Measurements from ENCODE around the gene CAPZA2. TPM values are rescaled to one million over a fixed set of nuclear protein-coding genes. Genes with fewer than 3 reads are reported as not detected.

The CAPZA2 gene
- total RNA-seq, 1 donor from 2014 or later = 118 TPM

DNA sequence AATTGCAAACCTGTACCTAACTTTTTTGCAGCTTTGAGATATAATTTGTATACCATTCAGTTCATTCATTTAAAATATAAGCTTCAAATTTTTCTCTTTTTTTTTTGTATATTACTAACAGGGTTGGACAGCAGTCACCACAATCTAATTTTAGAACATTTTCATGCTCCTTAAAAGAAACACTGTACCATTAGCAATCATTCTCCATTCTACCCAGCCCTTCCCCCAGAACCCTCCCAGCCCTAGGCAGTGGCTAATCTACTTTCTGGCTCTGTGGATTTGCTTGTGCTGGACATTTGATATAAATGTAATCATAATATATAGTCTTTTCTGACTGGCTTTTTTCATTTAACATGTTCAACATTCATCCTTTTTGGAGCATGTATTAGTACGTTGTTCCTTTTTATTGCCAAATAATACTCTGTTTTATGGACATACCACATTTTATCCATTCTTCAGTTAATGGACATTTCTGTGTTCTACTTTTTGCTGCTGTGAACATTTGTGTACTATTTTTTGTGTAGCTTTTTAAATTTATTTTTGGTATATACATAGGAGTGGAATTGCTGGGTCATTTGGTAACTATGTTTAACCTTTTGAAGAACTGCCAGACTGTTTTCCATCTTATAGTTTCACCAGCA is 50.0 kb downstream of the CAPZA2 start:
- intact Hi-C loops (cut with micrococcal nuclease) = no loop called here

DNA sequence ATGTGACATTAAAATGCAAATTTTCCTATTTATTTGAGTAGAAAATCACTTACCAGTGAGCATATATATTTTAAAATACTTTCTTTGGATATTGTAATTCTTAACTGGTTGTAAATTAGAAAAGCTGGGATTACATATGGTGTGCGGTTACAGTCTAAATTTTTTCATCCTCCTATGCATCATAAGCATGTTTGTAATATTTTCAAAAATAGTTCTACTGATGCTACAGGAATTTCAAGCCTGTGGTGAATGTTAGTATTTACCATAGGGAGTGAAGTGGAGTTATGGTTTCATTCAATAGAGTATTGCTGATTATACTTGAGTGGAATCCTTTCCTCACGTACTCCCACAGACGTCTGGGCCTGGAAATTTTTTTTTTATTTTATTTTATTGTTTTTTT is 56.3 kb downstream of the CAPZA2 start:
- intact Hi-C loops (cut with micrococcal nuclease) = no loop called here

DNA sequence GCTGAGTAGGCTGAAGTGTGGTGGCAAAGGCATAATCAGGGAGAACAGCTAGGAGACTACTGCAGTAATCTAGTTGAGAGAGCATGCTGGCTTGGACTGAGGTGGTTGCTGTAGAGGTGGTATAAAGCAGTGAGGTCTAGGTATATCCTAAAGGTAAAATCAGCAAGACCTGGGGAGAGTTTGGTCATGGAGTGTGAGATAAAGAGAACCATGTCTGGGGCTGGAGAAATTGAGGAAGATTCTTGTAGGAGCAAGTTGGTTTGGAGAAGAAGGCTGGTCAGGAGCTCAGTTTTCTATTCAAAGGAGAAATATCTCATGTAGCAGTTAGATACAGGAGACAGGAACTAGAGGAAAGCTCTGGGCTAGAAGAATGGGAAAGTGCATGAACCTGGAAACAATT is 58.0 kb downstream of the CAPZA2 start:
- intact Hi-C loops (cut with micrococcal nuclease) = no loop called here

DNA sequence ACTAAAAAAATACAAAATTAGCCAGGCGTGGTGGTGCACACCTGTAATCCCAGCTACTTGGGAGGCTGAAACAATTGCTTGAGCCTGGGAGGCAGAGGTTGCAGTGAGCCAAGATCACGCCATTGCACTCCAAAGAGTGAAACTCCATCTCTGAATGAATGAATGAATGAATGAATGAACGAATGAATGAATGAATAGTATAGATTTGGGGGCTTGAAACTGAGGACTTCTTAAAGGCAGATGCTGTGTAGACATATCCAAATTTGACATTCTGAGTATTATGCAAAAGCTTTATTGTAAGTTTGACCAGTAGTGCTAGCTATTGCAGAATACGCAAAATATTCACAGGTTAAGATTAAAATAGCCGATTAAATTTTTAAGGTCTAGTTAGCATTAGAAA is 60.2 kb downstream of the CAPZA2 start:
- intact Hi-C loops (cut with micrococcal nuclease) = no loop called here

DNA sequence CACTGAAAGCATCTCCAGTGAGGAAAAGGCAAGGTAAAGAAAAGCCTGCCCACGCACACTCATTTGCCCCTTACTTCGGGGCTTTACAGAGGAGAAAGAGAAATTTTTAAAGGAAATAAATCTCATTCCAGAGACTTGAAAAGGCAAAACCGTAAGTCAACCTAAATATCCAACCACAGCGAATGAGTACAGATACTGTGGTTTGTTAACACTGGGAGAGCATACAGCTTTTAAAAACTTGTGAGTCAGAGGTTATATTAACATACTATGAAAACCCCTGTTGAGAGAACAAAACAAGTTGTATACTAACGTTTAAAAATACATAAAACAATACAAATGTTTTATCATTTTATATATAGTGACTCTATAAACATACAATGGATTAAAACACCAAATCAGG is 62.4 kb downstream of the CAPZA2 start:
- intact Hi-C loops (cut with micrococcal nuclease) = no loop called here

DNA sequence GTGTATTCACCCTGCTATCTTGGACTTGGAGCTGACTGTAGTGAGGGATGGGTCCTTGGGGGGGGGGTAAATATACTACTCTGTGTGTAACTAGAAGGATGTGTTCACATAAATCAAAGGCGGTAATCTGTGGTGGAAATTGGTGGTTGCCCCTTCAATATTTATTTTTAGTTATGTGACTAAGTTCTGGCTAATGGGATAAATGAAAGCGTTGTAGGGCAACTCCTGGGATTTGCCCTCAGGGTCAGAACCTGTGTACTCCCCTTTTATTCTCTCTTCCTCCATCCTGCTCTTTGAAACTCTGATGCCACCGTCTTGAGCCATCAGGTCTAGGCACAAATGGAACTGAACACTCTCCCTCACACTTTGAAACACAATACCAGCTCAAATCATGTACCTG is 66.6 kb downstream of the CAPZA2 start:
- intact Hi-C loops (cut with micrococcal nuclease) = no loop called here

DNA sequence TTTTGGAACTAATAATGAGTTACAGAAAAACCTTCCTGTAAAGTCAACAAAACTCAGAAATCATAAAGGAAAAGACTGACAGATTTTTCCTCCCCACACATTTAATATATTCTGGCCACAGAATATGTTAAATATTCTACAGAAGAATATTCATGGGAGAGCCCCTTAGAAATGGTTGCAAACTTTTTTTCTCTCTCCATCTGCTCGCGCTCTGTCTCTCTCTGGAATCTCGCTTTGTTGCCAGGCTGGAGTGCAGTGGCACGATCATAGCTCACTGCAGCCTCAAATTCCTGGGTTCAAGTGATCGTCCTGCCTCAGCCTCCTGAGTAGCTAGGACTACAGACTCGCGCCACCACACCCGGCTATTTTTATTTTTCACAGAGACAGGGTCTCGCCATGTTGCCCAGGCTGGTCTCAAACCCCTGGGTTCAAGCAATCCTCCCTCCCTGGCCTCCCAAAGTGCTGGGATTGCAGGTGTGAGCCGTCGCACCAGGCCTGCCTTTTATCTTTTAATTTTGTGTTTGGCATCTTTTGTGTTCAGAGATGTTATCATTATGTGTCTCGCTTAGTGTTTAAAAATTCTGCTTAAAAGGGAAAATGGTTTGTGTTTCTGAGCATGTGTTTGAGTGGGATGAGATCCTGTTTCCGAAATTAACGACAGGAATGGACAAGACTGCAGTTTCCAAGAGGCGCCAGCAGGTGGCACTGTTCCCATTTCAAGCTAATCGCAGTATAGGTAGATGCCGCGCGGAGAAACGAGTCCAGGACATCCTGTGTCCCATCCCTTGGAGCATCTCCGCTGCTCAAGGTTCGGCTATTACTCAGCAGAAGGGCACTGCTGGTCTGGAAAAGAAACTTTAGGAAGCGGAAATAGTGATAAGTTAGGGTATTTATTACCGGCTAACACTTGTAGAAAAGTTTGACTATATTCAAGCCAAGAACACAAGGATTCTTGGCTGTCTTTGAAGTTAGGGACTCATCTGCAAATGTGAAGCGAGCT is 67.8 kb downstream of the CAPZA2 start:
- intact Hi-C loops (cut with micrococcal nuclease) = loop anchor here (1.0 to 10.0 kb wide), 7 partner anchors 23 to 785 kb away; partner anchors contain the start of genes CAPZA2 and ST7

DNA sequence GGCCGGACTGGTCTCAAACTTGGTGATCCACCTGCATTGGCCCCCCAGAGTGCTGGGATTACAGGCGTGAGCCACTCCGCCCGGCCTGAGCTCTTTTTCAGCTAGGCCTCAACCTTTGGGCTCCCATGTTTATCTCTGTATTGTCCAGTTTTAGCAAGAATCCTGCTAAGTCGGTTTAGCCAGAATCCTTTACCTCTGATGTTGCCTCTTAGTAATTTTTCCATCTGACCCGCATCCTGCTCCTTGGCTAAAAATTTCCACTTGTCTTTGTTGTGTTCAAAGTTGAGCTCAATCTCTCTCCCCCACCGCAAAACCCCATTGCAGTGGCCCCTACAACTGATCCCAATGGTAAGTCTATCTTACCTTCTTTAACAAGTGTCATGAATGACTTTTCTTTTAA is 70.2 kb downstream of the CAPZA2 start:
- intact Hi-C loops (cut with micrococcal nuclease) = loop anchor here (10.0 kb wide), 1 partner anchor 782 kb away; no protein-coding TSS in a partner anchor

DNA sequence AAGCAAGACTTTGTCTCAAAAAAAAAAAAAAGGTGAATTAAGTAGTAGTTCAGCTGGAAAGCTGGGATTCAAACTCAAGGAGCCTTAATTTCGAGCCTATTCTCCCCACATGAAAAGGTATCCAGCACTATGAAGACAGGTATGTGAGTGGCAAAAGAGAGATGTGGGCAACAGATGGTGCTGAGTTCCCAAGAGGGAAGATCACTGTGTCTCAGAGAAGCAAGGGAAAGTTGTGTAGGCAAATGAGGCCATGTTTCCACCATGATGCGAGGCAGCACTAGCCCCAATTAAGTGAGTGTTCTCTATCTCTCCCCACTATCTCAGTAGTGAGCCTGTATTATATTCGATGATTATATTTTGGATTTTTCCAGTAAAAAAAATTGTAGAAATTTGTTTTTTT is 71.1 kb downstream of the CAPZA2 start:
- intact Hi-C loops (cut with micrococcal nuclease) = loop anchor here (10.0 kb wide), 1 partner anchor 781 kb away; no protein-coding TSS in a partner anchor

DNA sequence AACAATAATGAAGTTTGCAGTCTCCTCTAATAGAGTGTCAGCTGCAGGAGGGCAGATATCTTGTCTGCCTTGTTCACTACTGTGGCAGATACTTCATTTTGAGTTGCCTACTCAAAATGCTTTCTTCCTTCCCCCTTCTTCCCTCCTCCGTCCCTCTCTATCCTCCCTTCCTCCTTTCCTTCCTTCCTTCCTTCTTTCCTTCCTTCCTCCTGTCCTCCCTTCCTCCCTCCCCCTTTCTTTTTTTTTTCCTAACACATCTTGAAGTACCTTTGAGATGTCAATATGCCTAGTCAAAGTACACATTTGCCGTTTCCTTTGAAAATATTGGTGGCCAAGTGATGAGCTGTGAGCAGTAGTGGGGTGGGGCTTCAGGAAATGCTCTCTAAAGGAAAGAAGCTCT is 72.2 kb downstream of the CAPZA2 start:
- intact Hi-C loops (cut with micrococcal nuclease) = loop anchor here (10.0 kb wide), 1 partner anchor 780 kb away; no protein-coding TSS in a partner anchor

DNA sequence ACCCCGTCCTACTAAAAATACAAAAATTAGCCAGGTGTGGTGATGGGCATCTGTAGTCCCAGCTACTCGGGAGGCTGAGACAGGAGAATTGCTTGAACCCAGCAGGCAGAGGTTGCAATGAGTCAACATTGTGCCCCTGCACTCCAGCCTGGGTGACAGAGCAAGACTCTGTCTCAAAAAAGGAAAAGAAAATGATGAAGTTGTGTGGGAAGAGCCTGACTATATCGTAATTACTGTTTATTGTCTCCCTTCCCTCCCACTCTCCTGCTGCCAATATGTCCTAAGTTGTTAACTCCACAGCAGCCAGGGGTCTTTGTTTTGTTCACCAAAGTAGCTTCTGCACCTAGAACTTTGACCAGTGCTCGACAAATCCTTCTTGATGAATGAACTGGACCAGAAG is 74.5 kb downstream of the CAPZA2 start:
- intact Hi-C loops (cut with micrococcal nuclease) = loop anchor here (10.0 kb wide), 1 partner anchor 778 kb away; no protein-coding TSS in a partner anchor

DNA sequence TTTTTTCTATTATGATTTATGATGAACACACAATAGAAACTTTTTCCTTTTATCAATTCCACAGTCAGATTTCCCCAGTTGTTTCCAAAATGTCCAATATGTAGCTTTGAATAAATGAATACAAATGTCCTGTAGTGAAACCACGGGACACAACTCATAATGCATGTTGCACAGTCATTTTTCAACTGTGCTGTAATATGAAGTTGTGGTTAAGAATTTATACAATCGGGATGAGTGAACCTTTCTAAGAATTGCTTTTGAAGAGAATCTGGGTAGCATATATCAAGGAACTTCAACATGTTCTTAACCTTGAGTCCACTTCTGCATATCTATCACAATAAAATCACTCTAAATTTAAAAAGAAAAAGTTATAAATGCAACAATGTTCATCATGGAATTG is 76.3 kb downstream of the CAPZA2 start:
- intact Hi-C loops (cut with micrococcal nuclease) = loop anchor here (10.0 kb wide), 1 partner anchor 776 kb away; no protein-coding TSS in a partner anchor

DNA sequence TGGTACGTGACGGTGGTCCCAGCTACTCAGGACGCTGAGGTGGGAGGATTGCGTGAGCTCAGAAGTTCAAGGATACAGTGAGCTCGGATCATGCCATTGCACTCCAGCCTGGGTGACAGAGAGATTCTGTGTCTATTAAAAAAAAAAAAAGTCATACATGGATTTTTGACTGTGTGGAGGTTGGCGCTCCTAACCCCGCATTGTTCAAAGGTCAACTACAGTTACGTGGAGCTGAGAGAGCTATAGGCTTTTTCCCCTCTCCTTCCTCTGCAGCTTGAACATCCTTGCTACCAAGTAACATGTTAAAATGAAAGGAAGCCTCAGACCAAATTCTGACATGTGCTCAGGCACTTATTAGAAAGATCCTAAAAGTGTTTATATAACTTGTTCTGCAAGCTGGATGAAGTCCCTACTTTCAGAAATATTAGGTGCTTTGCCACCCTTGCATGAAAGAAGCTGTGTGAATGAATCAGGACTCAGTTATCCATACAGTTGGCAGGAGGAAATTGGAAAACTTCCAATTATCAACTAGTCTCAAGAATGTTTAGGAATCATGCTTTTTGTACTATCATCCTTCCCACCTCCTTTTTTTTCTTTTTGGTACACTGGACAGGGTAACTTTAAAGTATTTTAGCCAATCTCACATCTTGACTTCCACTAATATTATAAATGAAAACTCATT is 78.4 kb downstream of the CAPZA2 start:
- intact Hi-C loops (cut with micrococcal nuclease) = no loop called here

DNA sequence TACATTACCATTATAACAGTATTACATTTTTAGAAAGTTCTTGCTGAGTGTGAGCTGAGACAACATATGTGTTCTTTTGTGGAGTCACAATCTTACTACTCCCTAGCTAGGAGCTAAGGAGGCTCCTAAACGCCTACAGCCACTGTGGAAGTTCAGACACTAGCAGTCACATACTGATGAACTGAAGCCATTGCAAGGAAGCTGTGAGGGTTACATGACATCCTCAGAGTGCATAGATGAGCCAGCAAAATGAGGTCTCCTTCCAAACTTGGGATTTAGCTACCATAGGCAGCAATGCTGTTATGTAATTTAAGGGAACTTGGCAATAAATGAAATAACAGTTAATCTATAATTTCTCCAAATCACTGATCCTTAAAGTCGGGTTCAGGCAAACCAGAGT is 80.1 kb downstream of the CAPZA2 start:
- intact Hi-C loops (cut with micrococcal nuclease) = no loop called here

DNA sequence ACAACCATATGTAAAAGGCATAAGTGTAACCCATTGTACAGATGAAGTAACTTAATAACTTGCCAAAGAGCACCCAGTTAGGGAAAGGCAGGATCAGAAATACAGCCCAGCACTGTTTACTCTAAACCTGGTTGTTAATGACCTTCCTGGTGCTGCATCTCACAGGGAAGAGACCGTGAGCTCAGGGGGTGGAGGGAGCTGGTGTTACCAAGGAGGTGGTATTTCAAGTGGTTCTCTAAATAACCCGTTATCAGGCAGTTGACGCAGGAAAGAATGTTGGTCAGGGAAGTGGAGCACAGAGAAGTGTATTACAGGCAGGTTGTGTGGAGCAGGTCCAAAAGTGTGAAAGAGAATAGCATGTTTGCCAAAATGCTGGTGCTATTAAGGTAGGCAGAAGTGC is 86.5 kb downstream of the CAPZA2 start:
- intact Hi-C loops (cut with micrococcal nuclease) = no loop called here

DNA sequence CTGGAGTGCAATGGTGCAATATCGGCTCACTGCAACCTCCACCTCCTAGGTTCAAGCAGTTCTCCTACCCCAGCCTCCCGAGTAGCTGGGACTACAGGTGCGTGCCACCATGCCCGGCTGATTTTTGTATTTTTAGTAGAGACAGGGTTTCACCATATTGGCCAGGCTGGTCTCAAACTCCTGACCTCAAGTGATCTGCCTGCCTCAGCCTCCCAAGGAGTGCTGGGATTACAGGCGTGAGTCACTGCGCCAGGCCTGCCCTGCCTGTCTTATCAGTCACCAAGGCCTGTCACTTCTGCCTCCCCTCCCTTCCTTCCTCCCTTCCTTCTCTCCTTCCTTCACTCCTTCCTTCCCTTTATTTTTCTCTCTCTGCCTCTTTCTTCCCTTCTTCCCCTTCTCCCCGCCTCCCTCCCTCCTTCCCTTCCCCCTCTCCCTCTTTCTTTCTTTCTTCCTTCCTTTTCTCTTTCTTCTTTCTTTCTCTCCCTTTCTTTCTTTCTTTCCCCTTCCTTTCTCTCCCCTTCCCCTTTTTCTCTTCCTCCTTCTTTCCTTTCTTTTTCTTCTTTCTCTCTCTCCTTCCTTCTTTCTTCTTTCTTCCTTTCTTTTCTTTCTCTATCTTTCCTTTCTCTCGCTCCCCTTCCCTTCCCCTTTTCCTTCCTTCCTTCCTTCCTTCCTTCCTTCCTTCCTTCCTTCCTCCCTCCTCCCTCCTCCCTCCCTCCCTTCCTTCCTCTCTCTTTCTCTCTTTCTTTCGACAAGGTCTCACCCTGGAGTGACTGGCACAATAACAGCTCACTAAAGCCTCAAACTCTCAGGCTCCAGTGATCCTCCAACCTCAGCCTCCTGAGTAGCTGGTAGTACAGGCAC is 87.8 kb downstream of the CAPZA2 start:
- intact Hi-C loops (cut with micrococcal nuclease) = loop anchor here (5.0 kb wide), 1 partner anchor 738 kb away; the partner anchor contains the start of gene TES

DNA sequence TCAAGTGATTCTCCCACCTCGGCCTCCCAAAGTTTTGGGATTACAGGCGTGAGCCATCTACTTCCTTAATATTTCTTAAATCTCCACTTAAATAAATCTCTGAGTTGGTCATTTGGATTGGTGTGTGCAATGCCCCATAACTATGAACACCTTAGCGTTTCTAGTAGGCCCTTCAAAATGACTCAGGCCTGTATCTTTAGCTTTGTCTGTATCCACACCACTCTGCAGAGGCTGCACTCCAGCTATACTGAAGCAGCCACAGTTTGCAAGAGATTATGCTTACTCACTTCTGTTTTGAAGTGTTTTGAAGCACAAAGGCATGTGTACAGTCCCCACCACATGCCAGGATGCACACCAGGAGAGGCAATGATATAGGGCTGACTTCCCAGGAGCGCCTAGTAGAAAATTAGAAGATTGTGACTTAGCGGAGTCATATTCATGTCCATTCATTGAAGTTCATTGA is 88.5 kb downstream of the CAPZA2 start:
- intact Hi-C loops (cut with micrococcal nuclease) = loop anchor here (5.0 kb wide), 1 partner anchor 739 kb away; the partner anchor contains the start of gene TES

DNA sequence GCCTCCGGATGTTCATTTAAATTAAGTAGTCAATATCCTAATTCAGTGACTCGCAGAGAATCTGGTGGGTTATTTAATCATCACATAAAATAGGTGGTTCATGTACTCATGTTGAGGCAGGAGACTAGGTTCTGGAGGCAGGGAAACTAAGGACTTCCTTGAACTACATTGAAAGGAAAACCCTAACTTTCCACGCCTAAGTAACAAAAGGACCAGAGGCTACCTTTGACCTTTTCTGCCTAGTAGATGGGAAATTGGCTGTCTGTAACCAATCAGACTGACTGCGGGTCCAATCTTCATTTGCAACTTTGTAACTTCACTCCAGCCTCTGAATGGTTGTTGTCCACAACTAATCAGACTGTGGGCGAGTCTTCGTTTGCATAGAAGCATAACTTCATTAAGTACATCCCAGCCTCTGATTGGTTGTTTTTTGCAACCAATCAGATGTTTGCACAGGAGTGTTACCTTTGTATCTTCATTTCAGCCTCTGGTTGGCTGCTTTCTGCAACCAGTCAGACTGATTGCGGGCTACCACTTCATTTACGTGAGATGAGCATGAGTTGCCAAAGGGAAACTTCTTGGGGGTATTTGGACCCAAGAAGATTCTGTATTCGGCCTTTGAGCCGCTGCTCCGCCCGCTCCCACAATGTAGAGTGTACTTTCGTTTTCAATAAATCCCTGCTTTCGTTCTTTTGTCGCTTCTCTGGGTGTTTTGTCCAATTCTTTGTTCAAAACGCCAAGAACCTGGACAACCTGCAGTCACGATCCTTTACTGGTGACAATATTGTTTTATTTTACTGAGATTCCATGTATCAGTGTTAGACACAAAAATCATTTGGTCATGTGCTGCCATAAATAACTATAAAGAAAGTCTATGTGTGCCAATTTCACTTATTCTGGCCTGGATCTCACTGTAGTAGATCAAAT is 89.2 kb downstream of the CAPZA2 start:
- intact Hi-C loops (cut with micrococcal nuclease) = loop anchor here (2.0 to 5.0 kb wide), 2 partner anchors 57 to 739 kb away; partner anchors contain the start of gene TES

Data from T-helper 1 cell treated with Interleukin-12 subunit alpha and Interleukin-12 subunit beta and Interleukin-4 antibody, amounts not matched to agents 30 ng/mL and 1 ng/mL, for 36 hours (primary cell).